Colonic mucosa (tissue), 4 donors: Measurements from ENCODE around the gene UGT1A7. TPM values are rescaled to one million over a fixed set of nuclear protein-coding genes. Genes with fewer than 3 reads are reported as not detected.

Source experiments
- DNase-seq: peaks from one replicate; pipeline ENCODE4 v3.0.0-alpha.2; 2020
- H3K27ac ChIP-seq: fragments of 200-600 bp; one replicate; pipeline ENCODE4 v1.8.0; 2021
- H3K27me3 ChIP-seq: fragments of 200-600 bp; one replicate; pipeline ENCODE4 v1.8.0; 2021
- H3K36me3 ChIP-seq: fragments of 200-600 bp; one replicate; pipeline ENCODE4 v1.8.0; 2021
- H3K4me1 ChIP-seq: fragments of 200-600 bp; one replicate; pipeline ENCODE4 v1.8.0; 2021; ENCODE audit warnings: mild to moderate bottlenecking
- H3K4me3 ChIP-seq: fragments of 200-600 bp; one replicate; pipeline ENCODE4 v1.8.0; 2021
- H3K9ac ChIP-seq, 2 donors: one replicate each; pipeline ENCODE4 v1.7.0; 2013; ENCODE audit warnings: control low read depth in 2 of 2, low read depth in 2 of 2, low read length in 2 of 2
- H3K9me3 ChIP-seq: fragments of 200-600 bp; one replicate; pipeline ENCODE4 v1.8.0; 2021
- intact Hi-C: fragments of 100-400 bp; cut with DNase I; formaldehyde crosslinking; loops from one replicate; pipeline ENCODE4 v1.14.1; 2022
- total RNA-seq, 2 donors: library from RNA; stranded (reverse); fragmentation: NEBNext Ultra II Directional in 1 of 2; extraction: Animal tissue kit (Norgen Biotek cat#: 25700) in 1 of 2; gene quantifications; one replicate each; pipeline ENCODE4 v1.2.1, GENCODE V29; 2021
- TF ChIP-seq, protein P1 (sequence below): fragments of 200-600 bp; IDR thresholded peaks from one replicate; pipeline ENCODE4 v1.8.0; 2022; ENCODE audit warnings: antibody characterized with exemption, mild to moderate bottlenecking
- donor health status: healthy.
- donor health status: DM: no; HTN: no; CAD: no.
- donor health status: DM: no; HTN: no; CAD: no.

UGT1A7 gene
- total RNA-seq, 2 donors from 2014 or later, result 3.1 TPM

DNA sequence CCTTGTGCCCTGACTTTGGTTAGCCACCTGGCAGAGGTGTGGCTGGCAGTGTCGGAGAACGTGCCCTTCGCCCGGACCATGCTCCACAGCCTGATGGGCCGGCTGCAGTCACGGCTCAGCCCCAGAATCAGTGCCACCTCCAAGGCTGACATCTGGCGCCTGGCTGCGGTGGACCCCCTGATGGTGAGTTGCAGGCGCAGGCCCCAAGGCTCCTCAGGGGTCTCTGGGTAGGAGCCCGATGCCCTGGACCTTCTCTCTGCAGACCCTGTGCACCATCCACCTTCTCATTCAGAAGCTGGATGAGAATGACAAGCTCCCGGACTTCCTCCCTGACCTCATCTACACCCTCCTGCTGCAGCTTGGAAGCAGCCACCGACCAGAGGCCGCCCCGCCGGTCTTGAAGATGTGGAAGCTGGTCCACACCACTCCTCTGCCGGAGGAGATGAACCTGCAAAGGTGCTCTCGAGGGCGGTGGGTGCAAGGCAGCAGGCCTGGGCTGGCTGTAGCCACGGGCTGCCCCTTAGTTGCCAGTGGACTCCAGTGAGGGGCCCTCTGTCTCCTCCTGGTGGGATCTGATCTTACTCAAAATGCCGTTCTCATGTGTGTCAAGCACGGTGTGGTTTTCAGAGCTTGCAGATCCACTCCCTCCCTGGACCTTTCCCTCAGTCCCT lies 140.5 kb downstream of the UGT1A7 start:
- Histone ChIP-seq H3K27me3 (no peaks in the 10 kb centered on the region), H3K9me3 (no peaks in the 10 kb centered on the region), H3K27ac (no peak overlapping the region), H3K4me3 (no peak overlapping the region), H3K9ac (no peak overlapping the region), H3K4me1 (no peaks in the 10 kb centered on the region), H3K36me3 (no peaks in the 10 kb centered on the region)
- intact Hi-C loops, result no loop called here
- TF ChIP-seq, protein P1, sequence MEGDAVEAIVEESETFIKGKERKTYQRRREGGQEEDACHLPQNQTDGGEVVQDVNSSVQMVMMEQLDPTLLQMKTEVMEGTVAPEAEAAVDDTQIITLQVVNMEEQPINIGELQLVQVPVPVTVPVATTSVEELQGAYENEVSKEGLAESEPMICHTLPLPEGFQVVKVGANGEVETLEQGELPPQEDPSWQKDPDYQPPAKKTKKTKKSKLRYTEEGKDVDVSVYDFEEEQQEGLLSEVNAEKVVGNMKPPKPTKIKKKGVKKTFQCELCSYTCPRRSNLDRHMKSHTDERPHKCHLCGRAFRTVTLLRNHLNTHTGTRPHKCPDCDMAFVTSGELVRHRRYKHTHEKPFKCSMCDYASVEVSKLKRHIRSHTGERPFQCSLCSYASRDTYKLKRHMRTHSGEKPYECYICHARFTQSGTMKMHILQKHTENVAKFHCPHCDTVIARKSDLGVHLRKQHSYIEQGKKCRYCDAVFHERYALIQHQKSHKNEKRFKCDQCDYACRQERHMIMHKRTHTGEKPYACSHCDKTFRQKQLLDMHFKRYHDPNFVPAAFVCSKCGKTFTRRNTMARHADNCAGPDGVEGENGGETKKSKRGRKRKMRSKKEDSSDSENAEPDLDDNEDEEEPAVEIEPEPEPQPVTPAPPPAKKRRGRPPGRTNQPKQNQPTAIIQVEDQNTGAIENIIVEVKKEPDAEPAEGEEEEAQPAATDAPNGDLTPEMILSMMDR, result no peak
- no peak for DNase-seq

Other genes with a start within 250 kb of the UGT1A7 start
- 10 to 100 TPM; 22.1 to 32.7 TPM for gene USP40, start 115.1 kb upstream of the UGT1A7 start, total RNA-seq
- 10 to 100 TPM; 15.9 to 16.8 TPM for gene UGT1A8, start 64.3 kb upstream of the UGT1A7 start, total RNA-seq
- gene UGT1A10, start 45.5 kb upstream of the UGT1A7 start, total RNA-seq, result 10 to 100 TPM; 45.2 to 82.9 TPM
- 1 to 10 TPM; 2.0 to 2.3 TPM for gene UGT1A9, start 10.0 kb upstream of the UGT1A7 start, total RNA-seq
- 1 to 10 TPM; 4.4 to 5.5 TPM for gene UGT1A6, start 11.0 kb downstream of the UGT1A7 start, total RNA-seq
- 1 to 10 TPM; 1.1 to 2.4 TPM for gene UGT1A5, start 31.0 kb downstream of the UGT1A7 start, total RNA-seq
- gene UGT1A4, start 36.8 kb downstream of the UGT1A7 start, total RNA-seq, result 1 to 10 TPM in 1 of 2 donors, under 1 TPM in 1; 0.93 to 1.8 TPM
- 1 to 10 TPM; 1.0 to 1.9 TPM for gene UGT1A3, start 47.1 kb downstream of the UGT1A7 start, total RNA-seq
- 1 to 10 TPM; 1.2 to 1.9 TPM for gene UGT1A1, start 78.4 kb downstream of the UGT1A7 start, total RNA-seq
- gene MROH2A, start 96.4 kb downstream of the UGT1A7 start, total RNA-seq, result not detected
- 10 to 100 TPM in 1 of 2 donors, 1 to 10 TPM in 1; 8.9 to 40.8 TPM for gene HJURP, start 172.6 kb downstream of the UGT1A7 start, total RNA-seq
- gene TRPM8, start 235.5 kb downstream of the UGT1A7 start, total RNA-seq, result not detected